ENCODE measurements around the gene PKN2.

The PKN2 gene

DNA sequence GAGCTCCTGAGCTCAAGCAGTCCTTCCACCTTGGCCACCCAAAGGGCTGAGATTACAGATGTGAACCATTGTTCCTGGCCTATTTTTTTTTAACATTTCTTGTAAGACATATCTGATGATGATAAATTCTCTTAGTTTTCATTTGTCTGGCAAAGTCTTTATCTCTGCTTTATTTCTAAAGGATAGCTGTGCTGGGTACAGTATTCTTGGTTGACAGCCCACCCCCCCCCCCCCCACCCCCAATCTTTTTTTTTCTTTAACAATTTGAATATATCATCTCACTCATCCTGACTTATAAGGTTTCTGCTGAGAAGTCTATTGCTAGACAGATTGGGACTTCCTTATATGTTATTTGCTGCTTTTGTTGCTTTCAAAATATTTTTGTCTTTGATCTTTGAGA lies 51.3 kb downstream of the PKN2 start:
- DNase-seq (ENCODE audit: low read depth in 3 of 3), result no peak

DNA sequence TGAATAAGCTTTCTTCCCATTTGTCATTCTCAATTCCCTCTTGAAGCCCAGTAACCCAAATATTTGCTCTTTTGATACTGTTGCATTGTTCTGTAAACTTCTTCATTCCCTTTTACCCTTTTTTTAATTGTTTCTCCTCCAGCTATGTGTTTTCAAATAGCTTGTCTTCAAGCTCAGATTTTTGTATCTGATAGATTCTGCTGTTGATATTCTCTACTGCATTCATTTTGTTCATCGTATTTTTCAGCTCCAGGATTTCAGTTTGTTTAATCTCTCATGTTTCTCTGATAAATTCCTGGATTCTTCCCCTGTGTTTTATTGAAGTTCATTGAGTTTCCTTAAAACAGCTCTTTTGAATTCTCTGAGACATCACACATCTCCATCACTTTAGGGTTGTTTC lies 51.8 kb downstream of the PKN2 start:
- DNase-seq (ENCODE audit: low read depth in 3 of 3), result no peak

DNA sequence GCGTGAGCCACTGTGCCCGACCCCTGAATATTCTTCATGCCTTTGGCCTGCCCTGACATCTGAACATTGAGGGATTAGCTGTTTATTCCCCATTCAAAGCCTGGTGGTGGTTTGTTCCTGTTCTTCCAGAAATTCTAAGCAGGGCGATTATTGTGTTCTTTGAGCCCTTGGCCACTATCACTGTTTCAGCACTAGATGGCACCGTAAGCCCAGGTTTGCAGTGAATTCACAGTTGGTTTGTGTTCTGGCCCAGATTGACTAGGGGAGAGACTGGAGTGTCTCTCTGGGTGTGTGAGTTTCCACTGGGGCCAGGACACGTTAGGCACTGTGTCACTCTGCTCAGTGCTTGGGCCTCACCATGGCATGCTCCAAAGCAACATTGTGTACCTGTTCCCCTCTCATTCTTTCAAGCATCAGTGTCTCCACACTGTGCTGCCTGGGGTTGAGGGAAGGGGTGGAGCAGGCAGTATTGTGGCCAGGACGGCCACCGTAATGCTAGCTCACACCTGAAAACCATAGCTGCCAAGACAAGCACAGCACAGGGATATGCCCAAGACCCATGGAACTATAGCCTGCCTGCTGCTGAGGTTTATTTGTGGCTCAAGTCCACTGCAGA lies 52.7 kb downstream of the PKN2 start:
- DNase-seq (ENCODE audit: low read depth in 3 of 3), result peak in 1 of 3 experiments; percentile 18

DNA sequence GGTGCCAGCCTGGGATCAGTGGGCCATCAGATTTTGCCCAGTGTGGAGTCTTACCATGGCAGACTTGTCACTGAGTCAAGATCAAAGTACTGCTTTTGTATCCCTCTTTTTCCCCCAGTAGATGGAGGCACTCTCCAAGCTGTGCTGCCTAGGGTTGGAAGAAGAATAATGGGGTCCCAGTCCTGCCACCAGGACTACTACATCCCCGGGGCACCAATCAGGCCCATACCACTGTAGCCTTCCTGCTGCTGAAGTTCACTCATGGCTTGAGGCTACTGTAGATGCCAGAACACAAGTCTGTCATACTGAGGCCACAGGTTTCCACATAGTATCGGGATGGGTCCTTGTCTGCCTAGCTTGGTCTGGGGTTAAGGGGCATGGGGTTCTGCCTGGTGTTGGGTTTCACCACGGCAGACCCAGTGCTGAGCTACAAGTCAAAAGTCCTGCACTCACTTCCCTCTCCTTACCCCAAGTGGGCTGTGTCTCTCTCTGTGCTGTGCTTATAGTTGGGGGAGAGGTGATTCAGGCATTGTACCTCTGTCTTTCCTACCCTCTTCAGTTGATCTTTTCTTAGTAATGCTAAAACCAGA lies 53.4 kb downstream of the PKN2 start:
- DNase-seq (ENCODE audit: low read depth in 3 of 3), result no peak

DNA sequence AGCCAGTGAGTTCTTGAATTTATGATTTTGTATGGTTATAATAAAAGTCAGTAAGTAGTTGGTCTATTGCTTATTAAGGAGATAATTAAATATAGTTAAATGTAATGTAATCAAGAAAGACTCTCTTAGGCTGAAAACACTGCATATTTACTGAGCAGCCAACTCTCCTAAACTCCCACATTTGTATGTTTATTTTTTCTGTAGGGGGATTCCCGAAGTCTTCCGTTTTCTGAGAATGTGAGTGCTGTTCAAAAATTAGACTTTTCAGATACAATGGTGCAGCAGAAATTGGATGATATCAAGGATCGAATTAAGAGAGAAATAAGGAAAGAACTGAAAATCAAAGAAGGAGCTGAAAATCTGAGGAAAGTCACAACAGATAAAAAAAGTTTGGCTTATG lies 56.7 kb downstream of the PKN2 start:
- DNase-seq (ENCODE audit: low read depth in 3 of 3), result no peak

- no peak for DNase-seq (ENCODE audit: low read depth in 3 of 3)
Measured at GRCh38 chr1:88741413-88741812, 57.3 kb downstream of the PKN2 start.

DNA sequence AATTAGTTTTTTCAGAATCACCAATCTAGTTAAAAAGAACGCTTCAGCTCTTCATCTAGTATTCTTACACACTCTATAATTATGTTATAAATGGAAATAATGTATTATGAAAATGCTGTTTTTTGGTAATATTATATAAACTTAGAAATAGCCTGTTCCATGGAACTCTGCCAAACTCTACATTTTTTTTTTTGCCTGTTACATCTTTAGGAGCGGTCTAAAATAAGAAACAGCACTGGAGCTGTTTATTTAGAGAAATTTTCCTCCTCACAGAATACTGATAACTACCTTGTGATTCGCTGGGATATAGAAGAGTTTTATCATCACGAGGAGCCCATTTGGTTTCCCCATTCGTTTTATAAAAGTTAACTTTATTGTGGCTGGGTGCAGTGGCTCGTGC lies 58.5 kb downstream of the PKN2 start:
- DNase-seq (ENCODE audit: low read depth in 3 of 3), result no peak

DNA sequence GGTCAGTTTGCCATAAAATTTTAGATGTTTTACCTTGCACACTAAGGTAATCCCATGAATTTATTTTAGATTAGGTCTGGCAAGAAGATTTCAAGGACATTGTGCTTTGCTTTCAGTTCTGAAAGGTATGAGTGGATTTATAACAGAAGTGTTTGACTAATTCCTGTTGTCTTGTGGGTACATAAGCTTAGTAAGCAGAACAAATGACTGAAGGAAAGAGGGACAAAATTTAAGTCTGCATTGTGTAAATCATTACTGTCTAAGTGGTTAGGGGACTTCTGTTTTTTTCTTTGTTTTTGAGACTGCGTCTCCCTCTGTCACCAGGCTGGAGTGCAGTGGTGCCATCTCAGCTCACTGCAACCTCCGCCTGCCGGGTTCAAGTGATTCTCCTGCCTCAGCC lies 60.1 kb downstream of the PKN2 start:
- no peak for DNase-seq (ENCODE audit: low read depth in 3 of 3)

GRCh38 chr1:88746916-88747315 lies 62.8 kb downstream of the PKN2 start:
- no peak for DNase-seq (ENCODE audit: low read depth in 3 of 3)

- DNase-seq (ENCODE audit: low read depth in 3 of 3), result no peak
Measured at GRCh38 chr1:88751714-88752113, 67.6 kb downstream of the PKN2 start.

DNA sequence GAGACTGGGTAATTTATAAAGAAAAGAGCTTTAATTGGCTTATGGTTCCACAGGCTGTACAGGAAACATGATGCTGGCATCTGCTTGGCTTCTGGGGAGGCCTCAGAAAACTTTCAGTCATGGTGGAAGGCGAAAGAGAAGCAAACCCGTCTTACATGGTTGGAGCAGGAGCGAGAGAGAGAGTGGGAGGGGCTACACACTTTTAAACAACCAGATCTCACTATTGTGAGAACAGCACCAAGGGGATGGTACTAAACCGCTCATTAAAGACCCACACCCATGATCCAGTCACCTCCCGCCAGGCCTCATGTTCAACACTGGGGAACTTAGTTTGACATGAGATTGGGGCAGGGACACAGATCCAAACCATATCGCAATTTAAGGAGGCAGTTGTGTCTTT lies 69.4 kb downstream of the PKN2 start:
- no peak for DNase-seq (ENCODE audit: low read depth in 3 of 3)

DNA sequence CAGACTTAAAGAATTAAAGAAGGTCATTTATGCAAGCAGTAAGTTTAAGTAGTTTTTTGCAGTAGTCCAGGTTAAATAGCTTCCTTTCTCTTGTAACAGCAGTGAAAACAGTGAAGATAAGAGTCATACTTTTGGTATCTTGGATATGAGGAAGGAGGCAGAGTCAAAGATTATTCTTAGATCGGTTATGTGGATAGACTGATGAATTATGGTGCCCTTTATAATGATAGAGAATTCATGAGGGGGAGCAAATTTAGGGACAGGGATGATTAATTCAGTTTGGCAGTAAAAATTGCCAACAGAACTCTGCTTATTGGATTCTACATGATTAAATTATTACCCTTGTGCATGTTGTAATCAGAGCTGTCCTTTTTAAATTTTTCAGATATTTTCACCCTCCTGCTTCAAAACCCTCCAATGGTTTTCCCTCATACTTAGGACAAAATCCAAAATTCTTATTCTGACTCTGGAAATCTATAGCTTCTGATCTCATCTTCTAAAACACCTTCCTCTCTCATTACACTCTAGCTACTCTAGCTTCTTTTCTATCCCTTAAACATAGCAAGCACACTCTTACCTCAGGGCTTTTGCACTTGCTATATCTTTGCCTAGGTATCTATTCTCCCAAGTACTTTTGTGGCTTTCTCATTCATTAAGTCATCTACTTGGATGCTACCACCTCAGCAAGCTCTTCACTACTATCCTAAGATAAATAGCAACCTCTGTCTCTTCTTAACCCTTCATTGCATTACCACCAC lies 79.8 kb downstream of the PKN2 start:
- DNase-seq (ENCODE audit: low read depth in 3 of 3), result no peak

DNA sequence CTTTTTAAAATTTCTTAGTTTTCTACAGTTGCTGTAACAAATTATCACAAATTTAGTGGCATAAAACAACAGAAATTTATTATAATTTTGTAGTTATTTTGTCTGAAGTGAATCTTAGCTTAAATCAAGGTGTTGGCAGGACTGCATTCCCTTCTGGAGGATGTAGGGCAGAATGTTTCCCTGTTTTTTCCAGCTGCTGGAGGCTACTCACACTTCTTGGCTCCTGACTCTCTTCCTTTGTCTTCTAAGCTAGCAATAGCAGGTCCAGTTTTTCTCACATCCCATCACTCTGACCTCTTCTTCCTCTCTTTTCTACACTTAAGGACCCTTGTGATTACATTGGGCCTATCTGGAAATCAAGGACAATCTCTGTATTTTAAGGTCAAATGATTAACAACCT lies 84.1 kb downstream of the PKN2 start:
- DNase-seq (ENCODE audit: low read depth in 3 of 3), result no peak

GRCh38 chr1:88768816-88769215 lies 84.7 kb downstream of the PKN2 start:
- no peak for DNase-seq (ENCODE audit: low read depth in 3 of 3)

- DNase-seq (ENCODE audit: low read depth in 3 of 3), result no peak
Measured at GRCh38 chr1:88773540-88774150, 89.6 kb downstream of the PKN2 start.

DNA sequence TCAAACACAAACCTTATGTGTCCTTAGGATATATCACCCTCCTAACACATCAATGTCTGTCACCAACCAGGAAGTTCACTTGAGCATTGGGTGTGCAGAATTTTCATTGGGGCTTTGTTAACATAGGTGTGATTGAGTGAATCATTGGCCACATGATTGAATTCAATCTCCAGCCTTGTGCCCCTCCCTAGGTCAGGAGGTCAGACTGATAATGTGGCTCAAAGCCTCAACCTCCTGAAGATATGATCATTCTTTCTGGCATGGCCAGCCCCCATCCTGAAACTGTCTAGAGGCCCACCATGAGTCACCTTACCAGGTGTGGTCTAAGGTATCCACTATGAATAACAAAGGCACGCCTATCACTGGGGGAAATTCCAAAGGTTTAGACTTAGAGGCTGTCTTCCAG lies 90.1 kb downstream of the PKN2 start:
- peak in 1 of 3 experiments; percentile 24 for DNase-seq (ENCODE audit: low read depth in 3 of 3)

- no peak for DNase-seq (ENCODE audit: low read depth in 3 of 3)
Measured at GRCh38 chr1:88777604-88778149, 93.6 kb downstream of the PKN2 start.

DNA sequence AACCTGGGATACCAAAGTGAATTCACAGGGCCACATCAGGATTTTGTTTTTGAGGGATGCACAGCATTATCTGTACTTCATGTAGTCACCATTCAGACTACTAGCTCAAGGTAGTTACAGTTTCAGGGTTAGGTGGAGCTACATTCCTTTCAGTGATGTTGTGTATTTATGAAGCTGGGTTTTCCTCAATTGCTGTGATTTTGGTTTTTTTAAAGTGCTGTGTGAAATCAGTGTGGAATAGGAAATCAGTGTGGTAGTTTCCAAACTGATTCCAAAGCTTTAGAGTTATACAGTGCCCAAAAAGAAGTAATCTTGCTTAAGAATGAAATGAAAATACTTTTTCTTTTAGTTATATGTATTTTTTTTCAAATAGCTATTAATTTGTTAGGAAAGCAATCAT lies 95.8 kb downstream of the PKN2 start:
- DNase-seq (ENCODE audit: low read depth in 3 of 3), result no peak

- DNase-seq (ENCODE audit: low read depth in 3 of 3), result no peak
Measured at GRCh38 chr1:88780485-88780884, 96.4 kb downstream of the PKN2 start.

GRCh38 chr1:88783145-88783544 lies 99.1 kb downstream of the PKN2 start:
- DNase-seq (ENCODE audit: low read depth in 3 of 3), result no peak

DNA sequence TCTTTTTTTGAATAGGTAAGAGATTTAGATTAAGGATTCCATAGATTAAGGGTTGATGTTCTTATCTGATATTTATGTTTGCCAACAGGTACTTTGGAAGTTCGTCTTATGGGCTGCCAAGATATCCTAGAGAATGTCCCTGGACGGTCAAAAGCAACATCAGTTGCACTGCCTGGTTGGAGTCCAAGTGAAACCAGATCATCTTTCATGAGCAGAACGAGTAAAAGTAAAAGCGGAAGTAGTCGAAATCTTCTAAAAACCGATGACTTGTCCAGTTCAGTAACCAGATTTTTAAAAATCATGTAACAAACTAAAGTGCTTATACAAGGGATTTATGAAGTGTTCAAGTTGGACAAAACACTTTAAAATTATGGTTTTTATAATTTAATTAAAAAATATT lies 100.5 kb downstream of the PKN2 start:
- DNase-seq (ENCODE audit: low read depth in 3 of 3), result no peak

DNA sequence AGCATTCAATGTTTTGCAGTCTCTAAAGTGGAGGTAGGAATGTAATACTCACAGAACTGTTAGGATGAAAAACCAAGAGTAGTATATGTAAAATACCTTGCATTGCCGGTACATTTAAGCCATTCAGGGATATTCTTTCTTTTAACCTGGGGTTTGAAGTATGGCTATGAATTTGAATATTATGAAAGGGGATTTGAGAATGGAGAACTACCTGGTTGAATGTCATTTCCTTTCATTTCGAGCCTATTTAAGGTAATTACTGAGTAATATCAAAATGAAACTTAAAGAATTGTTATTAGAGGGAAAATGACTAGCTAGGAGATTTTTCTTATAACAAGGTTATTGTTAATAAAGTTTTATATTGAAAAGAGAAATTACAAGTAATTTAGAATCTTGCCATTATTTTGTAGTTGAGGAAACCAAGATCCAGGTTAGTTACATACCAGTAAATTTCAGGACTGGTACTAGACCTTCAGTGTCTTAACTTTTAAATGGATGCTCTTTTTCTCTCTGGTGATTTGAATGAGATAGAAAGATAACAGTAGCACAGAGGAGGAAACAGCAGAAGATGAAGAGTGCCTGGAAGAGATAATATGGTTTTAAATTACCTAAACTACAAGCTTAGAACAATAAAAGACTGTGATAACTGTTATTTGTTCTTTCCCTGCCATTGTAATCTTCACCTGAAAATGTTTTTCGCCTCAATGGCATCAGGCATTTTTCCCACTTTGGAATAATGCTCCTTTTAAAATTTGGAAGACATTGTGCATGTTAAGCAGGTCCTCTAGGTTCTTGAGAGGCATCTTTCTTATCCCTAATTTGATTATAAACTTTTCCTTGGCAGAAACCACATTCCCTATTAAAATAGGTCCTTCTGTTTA lies 103.2 kb downstream of the PKN2 start:
- no peak for DNase-seq (ENCODE audit: low read depth in 3 of 3)

Data from stimulated activated CD4-positive, alpha-beta T cell treated with anti-CD3 and anti-CD28 coated beads, TNF-alpha, amount 100 ng/mL, for 24 hours (primary cell).